A673 (cell line): ENCODE measurements around the gene NAALADL2.

Experiments used
- CTCF ChIP-seq: fragments of 300-800, 200-600 bp; sonication (generic); conservative IDR thresholded peaks from 2 replicates; pipeline ENCODE4 v1.5.1; 2017; ENCODE audit warnings: low read depth, mild to moderate bottlenecking, antibody characterized with exemption, low read length, moderate library complexity, mixed read lengths
- EZH2 ChIP-seq: fragments of 200-600 bp; sonication (generic); IDR thresholded peaks from 2 replicates; pipeline ENCODE4 v1.6.1; 2017; ENCODE audit warnings: borderline replicate concordance, low read depth, mild to moderate bottlenecking, mixed read lengths, antibody characterized with exemption, low read length; ENCODE audit not compliant: poor library complexity, severe bottlenecking

GRCh38 chr3:174862666-174863065 lies 3.5 kb downstream of the NAALADL2 start:
- TF ChIP-seq CTCF (no peak), EZH2 (no peak)
